Muscle of leg (tissue), 11 donors: ENCODE data around the gene EXO1. TPM values are rescaled to one million over a fixed set of nuclear protein-coding genes. Genes with fewer than 3 reads are reported as not detected.
"Not testable (repeated sequence)": the region's sequence is repeated elsewhere in the genome, so short reads cannot be mapped to it uniquely, and the experiment has no call there.

Experiments
- DNase-seq: peaks from one replicate; pipeline ENCODE4 v3.0.0; 2013
- H3K27ac ChIP-seq: one replicate; pipeline ENCODE4 v1.5.1; 2013; ENCODE audit warnings: mild to moderate bottlenecking, low read length, control low read depth
- H3K27me3 ChIP-seq: one replicate; pipeline ENCODE4 v1.6.1; 2013; ENCODE audit warnings: low read length; ENCODE audit not compliant: control insufficient read depth, insufficient read depth
- H3K36me3 ChIP-seq: one replicate; pipeline ENCODE4 v1.6.1; 2013; ENCODE audit warnings: low read length; ENCODE audit not compliant: control insufficient read depth, insufficient read depth
- H3K4me1 ChIP-seq: one replicate; pipeline ENCODE4 v1.6.1; 2013; ENCODE audit warnings: low read length; ENCODE audit not compliant: control insufficient read depth, insufficient read depth
- H3K4me3 ChIP-seq: one replicate; pipeline ENCODE4 v1.5.1; 2013; ENCODE audit warnings: low read length, control low read depth
- H3K9me3 ChIP-seq: replicated peaks from 2 replicates; pipeline ENCODE4 v1.6.1; 2013; ENCODE audit warnings: low read depth, low read length; ENCODE audit not compliant: control insufficient read depth
- WGBS: methylation state at CpG from one replicate; pipeline ENCODE4 v1.1.5; 2013; ENCODE audit warnings: missing lambda C conversion rate; ENCODE audit not compliant: insufficient coverage; 5-methylcytosine and 5-hydroxymethylcytosine counted together
- polyA plus RNA-seq, 8 donors: library from polyadenylated mRNA; unstranded; fragments of 120-200 nt; gene quantifications; one replicate each; pipeline versions ENCODE4 v1.2.1 to v1.2.3, GENCODE V29; 2013; ENCODE audit warnings: inconsistent platforms in 1 of 8, low replicate concordance in 1 of 8; ENCODE audit not compliant: insufficient read length in 8 of 8, insufficient read depth in 1 of 8
- total RNA-seq: library from RNA; stranded (reverse); fragments of 120-200 nt; gene quantifications from one replicate; pipeline ENCODE4 v1.2.4, GENCODE V29; 2013

EXO1 gene
- total and polyA plus RNA-seq, 9 donors, result 6.4 to 10.0 (median 7.8) TPM

GRCh38 chr1:241846862-241847539 lies 1.0 kb upstream of the EXO1 start:
- no peaks in the 10 kb centered on the region for H3K9me3 ChIP-seq
- H3K4me1 ChIP-seq, result peaks cover 8% of the 10 kb centered on the region
- H3K27me3 ChIP-seq, result no peaks in the 10 kb centered on the region
- H3K27ac ChIP-seq, result peak overlapping the region; percentile 100
- no CpG with 5 or more reads among the region's 4 CpGs for WGBS
- peak overlapping the region; percentile 93 for H3K4me3 ChIP-seq
- no peak for DNase-seq
- no peaks in the 10 kb centered on the region for H3K36me3 ChIP-seq

- H3K4me3 ChIP-seq, result peak overlapping the region; percentile 93
- 0% methylated on average over 3 of the region's 6 CpGs for WGBS
- no peaks in the 10 kb centered on the region for H3K27me3 ChIP-seq
- no peaks in the 10 kb centered on the region for H3K9me3 ChIP-seq
- H3K27ac ChIP-seq, result peak overlapping the region; percentile 100
- peaks cover 8% of the 10 kb centered on the region for H3K4me1 ChIP-seq
- H3K36me3 ChIP-seq, result no peaks in the 10 kb centered on the region
- no peak for DNase-seq
Observed at GRCh38 chr1:241847540-241847795, 536 bp upstream of the EXO1 start.

DNA sequence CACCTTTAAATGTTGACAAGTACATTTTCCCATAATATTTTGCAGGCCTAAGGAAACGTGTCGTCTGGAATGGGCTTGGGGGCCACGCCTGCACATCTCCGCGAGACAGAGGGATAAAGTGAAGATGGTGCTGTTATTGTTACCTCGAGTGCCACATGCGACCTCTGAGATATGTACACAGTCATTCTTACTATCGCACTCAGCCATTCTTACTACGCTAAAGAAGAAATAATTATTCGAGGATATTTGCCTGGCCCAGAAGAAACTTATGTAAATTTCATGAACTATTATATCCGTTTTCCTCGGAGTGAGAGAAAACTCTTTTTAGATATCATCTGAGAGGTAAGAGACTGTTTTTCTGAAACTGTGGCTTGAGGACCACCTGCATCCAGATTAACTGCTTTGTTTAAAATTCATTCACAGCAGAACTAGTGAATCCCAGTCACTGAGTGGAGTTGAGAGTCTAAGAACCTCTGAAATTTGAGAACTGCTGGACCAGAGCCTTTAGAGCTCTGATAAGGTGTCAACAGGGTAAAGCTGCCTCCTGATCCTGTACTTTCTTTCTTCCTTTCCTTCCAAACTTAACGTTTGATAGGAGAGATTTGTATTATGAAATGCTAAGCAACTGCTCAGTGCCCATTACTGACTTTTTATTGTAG lies 811 bp downstream of the EXO1 start:
- WGBS, result no CpG with 5 or more reads among the region's 13 CpGs

GRCh38 chr1:241849345-241849695 lies 1.3 kb downstream of the EXO1 start:
- peak overlapping the region; percentile 93 for H3K4me3 ChIP-seq
- DNase-seq, result no peak
- WGBS, result 34% methylated on average over 2 of the region's 6 CpGs

More for the DNA sequence above, 811 bp downstream of the EXO1 start:
- Histone ChIP-seq H3K36me3 (no peaks in the 10 kb centered on the region), H3K4me3 (peak overlapping the region; percentile 93), H3K27ac (no peak overlapping the region), H3K9me3 (no peaks in the 10 kb centered on the region), H3K4me1 (peaks cover 8% of the 10 kb centered on the region), H3K27me3 (no peaks in the 10 kb centered on the region)
- no peak for DNase-seq

DNA sequence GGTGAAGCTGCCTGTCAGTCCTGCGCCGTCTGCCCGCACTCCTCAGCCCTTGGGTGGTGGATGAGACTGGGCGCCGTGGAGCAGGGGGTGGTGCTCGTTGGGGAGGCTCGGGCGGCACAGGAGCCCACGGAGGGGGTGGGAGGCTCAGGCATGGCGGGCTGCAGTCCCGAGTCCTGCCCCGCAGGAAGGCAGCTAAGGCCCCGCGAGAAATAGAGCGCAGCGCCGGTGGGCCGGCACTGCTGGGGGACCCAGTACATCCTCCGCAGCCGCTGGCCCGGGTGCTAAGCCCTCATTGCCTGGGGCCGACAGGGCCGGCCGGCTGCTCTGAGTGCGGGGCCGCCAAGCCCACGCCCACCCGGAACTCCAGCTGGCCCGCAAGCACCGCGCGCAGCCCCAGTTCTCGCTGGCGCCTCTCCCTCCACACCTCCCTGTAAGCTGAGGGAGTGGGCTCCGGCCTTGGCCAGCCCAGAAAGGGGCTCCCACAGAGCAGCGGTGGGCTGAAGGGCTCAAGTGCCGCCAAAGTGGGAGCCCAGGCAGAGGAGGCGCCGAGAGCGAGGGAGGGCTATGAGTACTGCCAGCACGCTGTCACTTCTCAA lies 7.6 kb downstream of the EXO1 start:
- H3K27me3 ChIP-seq, H3K9me3 ChIP-seq, H3K36me3 ChIP-seq, H3K4me1 ChIP-seq, H3K27ac ChIP-seq, H3K4me3 ChIP-seq, DNase-seq: not testable (repeated sequence)
- WGBS, result 98% methylated on average over 22 of the region's 41 CpGs

More at GRCh38 chr1:241849345-241849695, 1.3 kb downstream of the EXO1 start:
- H3K27me3 ChIP-seq, result no peaks in the 10 kb centered on the region
- H3K36me3 ChIP-seq, result no peaks in the 10 kb centered on the region
- H3K4me1 ChIP-seq, result peaks cover 8% of the 10 kb centered on the region
- H3K9me3 ChIP-seq, result no peaks in the 10 kb centered on the region
- no peak overlapping the region for H3K27ac ChIP-seq

DNA sequence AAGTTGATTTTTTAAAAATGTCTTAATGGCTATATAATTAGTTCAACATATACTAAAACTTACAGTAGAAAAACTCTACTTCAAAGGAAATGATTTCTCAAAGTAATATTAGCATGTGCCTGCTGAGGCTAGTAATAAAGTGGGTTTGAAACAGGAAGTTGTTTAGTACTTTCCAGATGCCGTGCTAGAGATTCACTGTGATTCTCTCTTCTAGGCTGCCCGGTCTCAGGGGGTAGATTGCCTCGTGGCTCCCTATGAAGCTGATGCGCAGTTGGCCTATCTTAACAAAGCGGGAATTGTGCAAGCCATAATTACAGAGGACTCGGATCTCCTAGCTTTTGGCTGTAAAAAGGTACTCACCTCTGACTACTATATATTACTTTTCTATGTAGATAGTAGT lies 9.1 kb downstream of the EXO1 start:
- H3K4me3 ChIP-seq, result no peak overlapping the region
- H3K36me3 ChIP-seq, result no peaks in the 10 kb centered on the region
- no peak overlapping the region for H3K27ac ChIP-seq
- DNase-seq, result no peak
- H3K27me3 ChIP-seq, result no peaks in the 10 kb centered on the region
- no peaks in the 10 kb centered on the region for H3K9me3 ChIP-seq
- WGBS, result 44% methylated on average over 2 of the region's 6 CpGs
- H3K4me1 ChIP-seq, result no peaks in the 10 kb centered on the region

- Histone ChIP-seq H3K4me1 (no peaks in the 10 kb centered on the region), H3K4me3 (no peak overlapping the region), H3K9me3 (no peaks in the 10 kb centered on the region), H3K27ac (no peak overlapping the region), H3K27me3 (no peaks in the 10 kb centered on the region), H3K36me3 (no peaks in the 10 kb centered on the region)
- WGBS, result 81% methylated on average over 4 of the region's 6 CpGs
- DNase-seq, result no peak
Observed at GRCh38 chr1:241860922-241861321, 12.9 kb downstream of the EXO1 start.

- WGBS, result no CpG with 5 or more reads among the region's 1 CpG
- H3K27ac ChIP-seq, result no peak overlapping the region
- DNase-seq, result no peak
- H3K4me3 ChIP-seq, result no peak overlapping the region
- no peaks in the 10 kb centered on the region for H3K9me3 ChIP-seq
- no peaks in the 10 kb centered on the region for H3K27me3 ChIP-seq
- no peaks in the 10 kb centered on the region for H3K36me3 ChIP-seq
- H3K4me1 ChIP-seq, result no peaks in the 10 kb centered on the region
Observed at GRCh38 chr1:241869022-241869421, 21.0 kb downstream of the EXO1 start.

GRCh38 chr1:241870336-241870735 lies 22.3 kb downstream of the EXO1 start:
- H3K27ac ChIP-seq, result no peak overlapping the region
- no peak overlapping the region for H3K4me3 ChIP-seq
- no peaks in the 10 kb centered on the region for H3K9me3 ChIP-seq
- no peak for DNase-seq
- no peaks in the 10 kb centered on the region for H3K36me3 ChIP-seq
- H3K27me3 ChIP-seq, result no peaks in the 10 kb centered on the region
- H3K4me1 ChIP-seq, result no peaks in the 10 kb centered on the region

- Histone ChIP-seq H3K27me3 (no peaks in the 10 kb centered on the region), H3K27ac (no peak overlapping the region), H3K4me1 (no peaks in the 10 kb centered on the region), H3K4me3 (no peak overlapping the region), H3K9me3 (no peaks in the 10 kb centered on the region), H3K36me3 (no peaks in the 10 kb centered on the region)
- WGBS, result no CpG with 5 or more reads among the region's 3 CpGs
- DNase-seq, result peak; percentile 7
Observed at GRCh38 chr1:241870746-241871430, 22.9 kb downstream of the EXO1 start.
